ENCODE measurements around the gene THAP8. TPM values are rescaled to one million over a fixed set of nuclear protein-coding genes. Genes with fewer than 3 reads are reported as not detected.

The THAP8 gene
- total RNA-seq, 2 experiments from 2014 or later: 6.1 to 7.0 TPM

GRCh38 chr19:35992907-35993765, 60.9 kb downstream of the THAP8 start:
- H3K9me3 Mint-ChIP-seq: peaks cover 3% of the 10 kb centered on the region
- no peak overlapping the region for H3K4me3 Mint-ChIP-seq
- H3K27ac Mint-ChIP-seq: no peak overlapping the region
- H3K27me3 Mint-ChIP-seq: peaks cover 6% of the 10 kb centered on the region
- no peak for DNase-seq
- POLR2A ChIA-PET: no interaction called here
- peaks cover 29% of the 10 kb centered on the region for H3K4me1 Mint-ChIP-seq
- CTCF ChIA-PET: interaction anchor here (0.8 to 1.6 kb wide), 5 partner anchors 10 to 19 kb away, joined by 3 to 4 read pairs (median 3); no protein-coding TSS in a partner anchor
- peaks cover 17% of the 10 kb centered on the region for H3K36me3 Mint-ChIP-seq (ENCODE audit: low read depth)

GRCh38 chr19:35991731-35992450, 62.2 kb downstream of the THAP8 start:
- POLR2A ChIA-PET: no interaction called here
- H3K4me1 Mint-ChIP-seq: peaks cover 22% of the 10 kb centered on the region
- DNase-seq: no peak
- CTCF ChIA-PET: interaction anchor here (0.6 to 1.3 kb wide), 2 partner anchors 13 to 15 kb away, joined by 3 read pairs; no protein-coding TSS in a partner anchor
- H3K27ac Mint-ChIP-seq: no peak overlapping the region
- H3K27me3 Mint-ChIP-seq: peaks cover 11% of the 10 kb centered on the region
- H3K9me3 Mint-ChIP-seq: peaks cover 3% of the 10 kb centered on the region
- H3K4me3 Mint-ChIP-seq: no peak overlapping the region
- peaks cover 11% of the 10 kb centered on the region for H3K36me3 Mint-ChIP-seq (ENCODE audit: low read depth)

DNA sequence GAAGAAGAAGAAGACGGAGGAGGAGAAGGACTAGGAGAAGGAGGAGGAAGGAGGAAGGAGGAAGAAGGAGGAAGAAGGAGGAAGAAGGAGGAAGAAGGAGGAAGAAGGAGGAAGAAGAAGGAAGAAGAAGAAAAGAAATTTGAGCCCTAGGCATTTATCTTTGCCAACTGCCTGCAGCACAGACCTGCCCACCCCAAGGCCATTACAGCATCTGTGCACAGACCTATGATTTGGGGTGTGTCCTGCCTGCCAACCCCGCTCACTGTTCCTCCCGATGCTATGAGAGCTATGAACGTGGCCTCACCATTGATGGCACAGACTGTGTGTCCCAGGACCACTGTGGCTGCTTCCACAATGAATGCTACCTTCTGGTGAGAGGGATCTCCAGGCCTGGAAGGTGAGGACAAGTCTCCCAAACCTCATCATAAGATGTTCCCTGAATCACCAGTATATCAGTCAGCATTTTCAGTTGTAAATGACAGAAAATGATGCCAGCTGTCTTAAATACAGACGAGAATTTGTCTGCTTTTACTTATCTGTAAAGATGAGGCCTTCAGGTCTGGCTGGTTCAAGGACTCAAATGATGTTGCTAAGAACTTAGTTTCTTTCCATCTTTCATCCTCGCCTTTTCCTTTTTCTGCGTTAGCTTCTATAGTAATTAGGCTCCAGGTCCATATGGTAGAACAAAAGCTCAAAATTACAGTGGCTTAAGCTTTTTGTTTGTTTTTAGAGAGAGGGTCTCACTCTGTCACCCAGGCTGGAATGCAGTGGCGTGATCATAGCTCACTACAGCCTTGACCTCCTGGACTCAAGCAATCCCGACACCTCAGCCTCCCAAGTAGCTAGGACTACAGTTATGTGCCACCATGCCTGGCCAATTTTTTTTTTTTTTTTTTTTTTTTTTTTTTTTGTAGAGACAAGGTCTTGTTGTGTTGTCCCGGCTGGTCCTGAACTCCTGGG, 63.0 kb downstream of the THAP8 start:
- ChIA-PET POLR2A (no interaction called here), CTCF (interaction anchor here (0.6 to 0.7 kb wide), 3 partner anchors 14 to 1840 kb away, joined by 3 read pairs; no protein-coding TSS in a partner anchor)
- Mint-ChIP-seq H3K4me1 (peaks cover 16% of the 10 kb centered on the region), H3K4me3 (no peak overlapping the region), H3K27ac (no peak overlapping the region), H3K9me3 (peaks cover 3% of the 10 kb centered on the region), H3K36me3 (ENCODE audit: low read depth) (peaks cover 5% of the 10 kb centered on the region), H3K27me3 (peaks cover 18% of the 10 kb centered on the region)
- no peak for DNase-seq

DNA sequence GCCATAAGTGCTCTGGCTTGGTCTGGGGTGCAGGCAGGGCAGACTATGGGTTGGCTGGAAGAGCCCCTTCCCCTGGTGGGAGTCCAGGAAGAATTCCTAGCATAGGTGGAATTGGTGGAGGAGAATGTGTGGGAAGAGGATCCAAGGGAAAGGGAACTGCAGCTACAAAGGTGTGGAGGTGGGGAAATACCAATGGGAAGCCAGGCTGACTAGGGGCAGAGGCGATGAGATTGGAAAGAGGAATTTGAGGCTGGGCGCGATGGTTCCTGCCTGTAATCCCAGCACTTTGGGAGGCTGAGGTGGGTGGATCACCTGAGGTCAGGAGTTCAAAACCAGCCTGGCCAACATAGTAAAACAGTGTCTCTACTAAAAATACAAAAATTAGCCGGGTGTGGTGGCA, 63.9 kb downstream of the THAP8 start:
- CTCF ChIA-PET: no interaction called here
- H3K4me3 Mint-ChIP-seq: no peak overlapping the region
- no peak overlapping the region for H3K27ac Mint-ChIP-seq
- peaks cover 27% of the 10 kb centered on the region for H3K27me3 Mint-ChIP-seq
- peaks cover 10% of the 10 kb centered on the region for H3K4me1 Mint-ChIP-seq
- H3K9me3 Mint-ChIP-seq: peaks cover 3% of the 10 kb centered on the region
- peaks cover 1% of the 10 kb centered on the region for H3K36me3 Mint-ChIP-seq (ENCODE audit: low read depth)
- POLR2A ChIA-PET: no interaction called here
- no peak for DNase-seq

DNA sequence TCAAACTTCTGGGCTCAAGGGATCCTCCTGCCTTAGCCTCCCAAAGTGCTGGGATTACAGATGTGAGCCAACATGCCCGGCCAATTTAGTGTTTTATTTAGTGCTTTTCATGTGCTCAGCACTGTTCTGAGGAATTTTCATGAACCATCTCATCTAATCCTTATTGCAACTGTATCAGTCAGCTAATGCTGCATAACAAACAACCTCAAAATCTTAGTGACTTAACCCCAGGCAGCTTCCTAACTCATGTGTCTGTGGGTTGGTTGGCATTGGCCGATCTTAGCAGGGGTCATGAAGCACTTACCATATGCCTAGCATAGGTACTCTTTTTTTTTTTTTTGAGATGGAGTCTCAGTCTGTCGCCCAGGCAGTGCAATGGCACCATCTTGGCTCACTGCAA, 65.3 kb downstream of the THAP8 start:
- no peak for DNase-seq
- no peaks in the 10 kb centered on the region for H3K36me3 Mint-ChIP-seq (ENCODE audit: low read depth)
- ChIA-PET POLR2A (no interaction called here), CTCF (interaction anchor here (0.6 kb wide), 1 partner anchor 37 kb away, joined by 6 read pairs; no protein-coding TSS in a partner anchor)
- peaks cover 3% of the 10 kb centered on the region for H3K9me3 Mint-ChIP-seq
- no peak overlapping the region for H3K27ac Mint-ChIP-seq
- H3K4me3 Mint-ChIP-seq: no peak overlapping the region
- H3K4me1 Mint-ChIP-seq: peaks cover 3% of the 10 kb centered on the region
- H3K27me3 Mint-ChIP-seq: peaks cover 29% of the 10 kb centered on the region

GRCh38 chr19:35987571-35987896, 66.6 kb downstream of the THAP8 start:
- H3K27me3 Mint-ChIP-seq: peaks cover 29% of the 10 kb centered on the region
- peaks cover 3% of the 10 kb centered on the region for H3K9me3 Mint-ChIP-seq
- ChIA-PET POLR2A (no interaction called here), CTCF (no interaction called here)
- H3K4me1 Mint-ChIP-seq: peaks cover 3% of the 10 kb centered on the region
- no peak overlapping the region for H3K4me3 Mint-ChIP-seq
- H3K27ac Mint-ChIP-seq: no peak overlapping the region
- no peaks in the 10 kb centered on the region for H3K36me3 Mint-ChIP-seq (ENCODE audit: low read depth)
- no peak for DNase-seq

DNA sequence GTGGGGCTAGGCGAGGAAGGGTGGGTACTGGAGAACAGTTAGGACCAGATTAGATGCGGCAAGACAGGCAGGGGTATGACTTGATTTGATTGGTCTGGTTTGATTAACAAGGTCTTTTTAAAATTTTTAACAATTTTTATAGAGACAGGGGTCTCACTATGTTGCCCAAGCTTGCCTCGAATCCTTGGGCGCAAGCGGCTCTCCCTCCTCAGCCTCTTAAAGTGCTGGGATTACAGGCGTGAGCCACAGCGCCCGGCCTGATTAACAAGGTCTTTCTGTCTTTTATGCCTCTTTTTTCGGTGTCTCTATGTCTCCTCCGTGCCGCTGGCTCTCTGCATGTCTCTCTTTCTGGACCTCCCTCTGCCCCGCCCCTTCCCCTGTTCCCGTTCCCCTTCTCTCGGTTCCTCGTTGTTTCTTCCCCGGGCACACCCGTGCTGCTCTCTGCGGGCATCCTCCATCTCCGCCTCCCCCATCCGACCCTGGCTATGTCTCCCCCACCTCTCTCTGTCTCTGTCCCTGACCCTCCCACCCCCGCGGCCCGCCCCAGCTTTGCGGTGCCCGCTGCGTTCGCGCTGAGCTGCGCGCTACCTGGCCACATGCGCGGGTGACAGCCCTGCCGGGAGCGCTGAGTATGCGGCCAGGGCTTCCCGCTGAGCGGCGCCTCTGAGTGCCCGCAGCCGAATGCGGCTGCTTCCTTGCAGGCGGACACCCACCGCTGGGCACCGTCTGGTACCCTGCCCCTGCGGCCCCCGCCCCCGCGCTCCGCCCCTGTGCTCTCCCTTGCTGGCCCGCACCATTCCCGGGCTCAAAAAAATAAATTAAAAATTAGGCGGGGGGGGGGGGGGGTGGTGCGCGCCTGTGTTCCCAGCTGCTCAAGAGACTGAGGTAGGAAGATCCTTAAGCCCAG, 67.2 kb downstream of the THAP8 start:
- no peaks in the 10 kb centered on the region for H3K36me3 Mint-ChIP-seq (ENCODE audit: low read depth)
- ChIA-PET CTCF (no interaction called here), POLR2A (no interaction called here)
- H3K27me3 Mint-ChIP-seq: peaks cover 29% of the 10 kb centered on the region
- peak overlapping the region; percentile 73 for H3K4me3 Mint-ChIP-seq
- peaks cover 3% of the 10 kb centered on the region for H3K9me3 Mint-ChIP-seq
- peaks cover 3% of the 10 kb centered on the region for H3K4me1 Mint-ChIP-seq
- H3K27ac Mint-ChIP-seq: no peak overlapping the region
- peak; percentile 17 for DNase-seq

DNA sequence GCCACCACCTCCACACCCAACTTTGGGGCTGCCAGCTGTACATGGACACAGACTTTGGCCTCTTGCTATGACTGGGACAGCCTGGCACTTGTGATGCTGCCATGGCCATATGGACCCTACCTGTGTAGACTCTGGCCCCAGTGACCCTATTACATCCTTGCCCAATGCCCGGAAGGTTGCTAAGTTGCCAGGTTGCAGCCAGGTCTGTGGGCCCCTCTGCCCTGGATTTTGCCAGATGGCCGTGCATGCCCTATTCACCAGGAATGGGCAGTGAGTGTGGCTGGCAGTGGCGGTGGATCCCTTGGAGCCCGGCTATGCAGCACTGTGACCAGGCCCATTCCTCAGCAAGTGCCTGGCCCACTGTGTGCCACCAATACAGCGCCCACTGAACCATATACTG, 68.0 kb downstream of the THAP8 start:
- H3K27me3 Mint-ChIP-seq: peaks cover 29% of the 10 kb centered on the region
- POLR2A ChIA-PET: no interaction called here
- H3K4me3 Mint-ChIP-seq: no peak overlapping the region
- DNase-seq: no peak
- H3K36me3 Mint-ChIP-seq (ENCODE audit: low read depth): no peaks in the 10 kb centered on the region
- peaks cover 3% of the 10 kb centered on the region for H3K9me3 Mint-ChIP-seq
- H3K4me1 Mint-ChIP-seq: peaks cover 3% of the 10 kb centered on the region
- CTCF ChIA-PET: no interaction called here
- no peak overlapping the region for H3K27ac Mint-ChIP-seq

Other genes starting within 250 kb of the THAP8 start
- not detected for gene PRODH2, start 241.4 kb downstream of the THAP8 start, total RNA-seq
- gene NPHS1, start 201.8 kb downstream of the THAP8 start, total RNA-seq: not detected
- gene KIRREL2, start 197.4 kb downstream of the THAP8 start, total RNA-seq: under 1 TPM; 0.19 to 0.25 TPM
- gene APLP1, start 185.7 kb downstream of the THAP8 start, total RNA-seq: under 1 TPM; 0.42 to 0.79 TPM
- gene NFKBID, start 153.7 kb downstream of the THAP8 start, total RNA-seq: 10 to 100 TPM; 36.9 to 47.5 TPM
- 100 to 1,000 TPM; 117 to 137 TPM for gene HCST, start 151.8 kb downstream of the THAP8 start, total RNA-seq
- not detected for gene TYROBP, start 146.0 kb downstream of the THAP8 start, total RNA-seq
- gene LRFN3, start 117.9 kb downstream of the THAP8 start, total RNA-seq: 10 to 100 TPM; 12.3 to 13.5 TPM
- gene SDHAF1, start 59.1 kb downstream of the THAP8 start, total RNA-seq: 10 to 100 TPM; 15.6 to 16.8 TPM
- 1 to 10 TPM; 1.8 to 2.4 TPM for gene SYNE4, start 45.5 kb downstream of the THAP8 start, total RNA-seq
- 10 to 100 TPM; 38.2 to 43.0 TPM for gene ALKBH6, start 40.1 kb downstream of the THAP8 start, total RNA-seq
- 1 to 10 TPM in 1 of 2 experiments, under 1 TPM in 1; 0.75 to 1.4 TPM for gene CLIP3, start 21.4 kb downstream of the THAP8 start, total RNA-seq
- 10 to 100 TPM; 33.4 to 37.1 TPM for gene WDR62, start 612 bp upstream of the THAP8 start, total RNA-seq
- not detected for gene OVOL3, start 56.9 kb upstream of the THAP8 start, total RNA-seq
- 10 to 100 TPM; 51.2 to 56.4 TPM for gene POLR2I, start 60.6 kb upstream of the THAP8 start, total RNA-seq
- 100 to 1,000 TPM; 195 to 197 TPM for gene TBCB, start 61.2 kb upstream of the THAP8 start, total RNA-seq
- gene CAPNS1, start 85.8 kb upstream of the THAP8 start, total RNA-seq: 100 to 1,000 TPM; 449 to 519 TPM
- not detected for gene COX7A1, start 98.2 kb upstream of the THAP8 start, total RNA-seq
- 1 to 10 TPM; 2.7 to 3.3 TPM for gene ZNF565, start 160.4 kb upstream of the THAP8 start, total RNA-seq
- gene ZNF146, start 160.8 kb upstream of the THAP8 start, total RNA-seq: 10 to 100 TPM; 59.5 to 65.0 TPM